ENCODE data around the gene CRHR1.

GRCh38 chr17:45814622-45815606 lies 30.8 kb downstream of the CRHR1 start:
- TF ChIP-seq POLR2AphosphoS5 (IDR thresholded peaks at IDR 0.05) (no peak), CTCF (IDR thresholded peaks at IDR 0.05) (no peak)
